Measurements from ENCODE around the gene OR4A15. TPM values are rescaled to one million over a fixed set of nuclear protein-coding genes. Genes with fewer than 3 reads are reported as not detected.

Gene OR4A15
- total RNA-seq, result not detected in 2 replicates

DNA sequence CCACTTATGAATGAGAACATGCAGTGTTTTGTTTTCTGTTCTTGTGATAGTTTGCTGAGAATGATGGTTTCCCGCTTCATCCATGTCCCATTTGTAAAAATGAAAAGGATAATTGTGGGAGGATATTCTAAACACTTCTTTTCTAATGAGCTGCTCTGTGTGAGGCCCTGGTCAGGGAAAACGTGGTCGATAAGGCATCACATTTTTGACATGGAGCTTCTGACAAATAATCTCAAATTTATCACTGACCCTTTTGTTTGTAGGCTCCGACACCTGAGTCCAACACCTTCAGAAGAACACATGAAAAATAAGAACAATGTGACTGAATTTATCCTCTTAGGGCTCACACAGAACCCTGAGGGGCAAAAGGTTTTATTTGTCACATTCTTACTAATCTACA, at the start of gene OR4A15:
OR4A15 (plus strand) TSS at position 301 of the 400 bp plus-strand sequence; CDS start at position 301, 0 bp downstream.

DNA sequence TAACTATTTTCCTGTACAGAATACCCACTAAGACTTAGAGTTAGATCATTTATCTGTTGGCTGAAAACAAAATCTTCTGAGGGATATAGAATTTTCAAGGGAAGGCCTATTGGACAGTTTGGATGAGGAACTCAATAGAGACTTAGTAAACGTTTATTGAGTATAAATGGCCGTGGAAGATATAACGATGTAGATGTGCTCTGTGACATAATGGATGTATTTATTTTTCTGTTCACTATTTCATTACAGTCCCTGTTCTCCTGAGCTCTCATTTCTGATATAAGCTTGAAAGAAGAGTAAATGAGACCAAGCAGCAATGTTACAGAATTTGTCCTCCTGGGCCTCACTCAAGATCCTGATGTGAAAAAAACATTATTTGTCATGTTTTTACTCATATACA, 24.9 kb upstream of the OR4A15 start, which contains the start of gene OR4A16:
OR4A16 (plus strand) TSS at position 301 of the 400 bp plus-strand sequence; CDS start at position 301, 0 bp downstream.

Other genes with a start within 250 kb of the OR4A15 start
- not detected in 2 replicates for gene TRIM48, start 105.8 kb upstream of the OR4A15 start, total RNA-seq
- not detected in 2 replicates for gene OR4A16, start 24.8 kb upstream of the OR4A15 start, total RNA-seq
- not detected in 2 replicates for gene OR4C15, start 186.5 kb downstream of the OR4A15 start, total RNA-seq
- gene OR4C16, start 204.2 kb downstream of the OR4A15 start, total RNA-seq, result not detected in 2 replicates
- not detected in 2 replicates for gene OR4C11, start 239.7 kb downstream of the OR4A15 start, total RNA-seq